WERI-Rb-1 (cell line): ENCODE results near the gene EDC3.
"Not testable (repeated sequence)": the region's sequence is repeated elsewhere in the genome, so short reads cannot be mapped to it uniquely, and the experiment has no call there.

Experiments
- DNase-seq: peaks from one replicate; pipeline ENCODE4 v3.0.0-alpha.2; 2020
- H3K27ac ChIP-seq: fragments of 250-450 bp; sonication (Bioruptor Pico); 2 replicates; pipeline ENCODE4 v1.5.1; 2020; ENCODE audit warnings: mild to moderate bottlenecking, moderate library complexity
- H3K27me3 ChIP-seq: fragments of 250-450 bp; sonication (Bioruptor Pico); 2 replicates; pipeline ENCODE4 v1.5.1; 2021; ENCODE audit warnings: mild to moderate bottlenecking, low read depth, moderate library complexity; ENCODE audit not compliant: insufficient read depth, severe bottlenecking
- H3K36me3 ChIP-seq: fragments of 250-450 bp; sonication (Bioruptor Pico); 2 replicates; pipeline ENCODE4 v1.5.1; 2020; ENCODE audit warnings: mild to moderate bottlenecking, moderate library complexity
- H3K4me3 ChIP-seq: 2 replicates; pipeline ENCODE4 v1.5.1; 2011; ENCODE audit warnings: low read depth, mild to moderate bottlenecking, control low read depth, low read length
- H3K9me3 ChIP-seq: fragments of 250-450 bp; sonication (Bioruptor Pico); 2 replicates; pipeline ENCODE4 v1.5.1; 2021; ENCODE audit warnings: mild to moderate bottlenecking, moderate library complexity; ENCODE audit not compliant: severe bottlenecking
- CTCF ChIP-seq: IDR thresholded peaks from 2 replicates; pipeline ENCODE4 v1.5.1; 2011; ENCODE audit warnings: low read depth, mild to moderate bottlenecking, control low read depth, inconsistent platforms, low read length

Gene EDC3

GRCh38 chr15:74632601-74633000 is 63.2 kb downstream of the EDC3 start:
- Histone ChIP-seq H3K9me3 (no peaks in the 10 kb centered on the region), H3K4me3 (no peak overlapping the region), H3K27ac (no peak overlapping the region), H3K36me3 (peaks cover 89% of the 10 kb centered on the region), H3K27me3 (no peaks in the 10 kb centered on the region)
- TF ChIP-seq CTCF: no peak
- DNase-seq: no peak

- H3K4me3 ChIP-seq: no peak overlapping the region
- H3K9me3 ChIP-seq: no peaks in the 10 kb centered on the region
- peak; percentile 64 for DNase-seq
- H3K36me3 ChIP-seq: peaks cover 89% of the 10 kb centered on the region
- no peaks in the 10 kb centered on the region for H3K27me3 ChIP-seq
- TF ChIP-seq CTCF: peak; percentile 95
- H3K27ac ChIP-seq: no peak overlapping the region
Measured at GRCh38 chr15:74631935-74632560, 63.8 kb downstream of the EDC3 start.

GRCh38 chr15:74631408-74631807 is 64.4 kb downstream of the EDC3 start:
- no peak for DNase-seq
- Histone ChIP-seq H3K9me3 (no peaks in the 10 kb centered on the region), H3K4me3 (no peak overlapping the region), H3K36me3 (peaks cover 90% of the 10 kb centered on the region), H3K27me3 (no peaks in the 10 kb centered on the region), H3K27ac (peak overlapping the region; percentile 46)
- no peak for TF ChIP-seq CTCF

- DNase-seq: no peak
- H3K4me3 ChIP-seq: no peak overlapping the region
- TF ChIP-seq CTCF: no peak
- no peaks in the 10 kb centered on the region for H3K9me3 ChIP-seq
- peak overlapping the region; percentile 46 for H3K27ac ChIP-seq
- H3K27me3 ChIP-seq: no peaks in the 10 kb centered on the region
- peaks cover 93% of the 10 kb centered on the region for H3K36me3 ChIP-seq
Measured at GRCh38 chr15:74631087-74631385, 64.8 kb downstream of the EDC3 start.

GRCh38 chr15:74630284-74631086 is 65.3 kb downstream of the EDC3 start:
- Histone ChIP-seq H3K27ac (no peak overlapping the region; the same call in 1 of the 2 replicates), H3K36me3 (peaks cover 95% of the 10 kb centered on the region), H3K27me3 (no peaks in the 10 kb centered on the region), H3K4me3 (no peak overlapping the region), H3K9me3 (no peaks in the 10 kb centered on the region)
- DNase-seq: no peak
- no peak for TF ChIP-seq CTCF

- H3K4me3 ChIP-seq, H3K27me3 ChIP-seq, DNase-seq, H3K9me3 ChIP-seq, H3K27ac ChIP-seq: not testable (repeated sequence)
- H3K36me3 ChIP-seq: peaks cover 95% of the 10 kb centered on the region
Measured at GRCh38 chr15:74629696-74630095, 66.1 kb downstream of the EDC3 start.
